Fibroblast of upper back skin (primary cell): ENCODE results near the gene MAP2K6.

Experiments used
- DNase-seq: peaks from one replicate; pipeline ENCODE4 v3.0.0-alpha.2; 2013

MAP2K6 gene

DNA sequence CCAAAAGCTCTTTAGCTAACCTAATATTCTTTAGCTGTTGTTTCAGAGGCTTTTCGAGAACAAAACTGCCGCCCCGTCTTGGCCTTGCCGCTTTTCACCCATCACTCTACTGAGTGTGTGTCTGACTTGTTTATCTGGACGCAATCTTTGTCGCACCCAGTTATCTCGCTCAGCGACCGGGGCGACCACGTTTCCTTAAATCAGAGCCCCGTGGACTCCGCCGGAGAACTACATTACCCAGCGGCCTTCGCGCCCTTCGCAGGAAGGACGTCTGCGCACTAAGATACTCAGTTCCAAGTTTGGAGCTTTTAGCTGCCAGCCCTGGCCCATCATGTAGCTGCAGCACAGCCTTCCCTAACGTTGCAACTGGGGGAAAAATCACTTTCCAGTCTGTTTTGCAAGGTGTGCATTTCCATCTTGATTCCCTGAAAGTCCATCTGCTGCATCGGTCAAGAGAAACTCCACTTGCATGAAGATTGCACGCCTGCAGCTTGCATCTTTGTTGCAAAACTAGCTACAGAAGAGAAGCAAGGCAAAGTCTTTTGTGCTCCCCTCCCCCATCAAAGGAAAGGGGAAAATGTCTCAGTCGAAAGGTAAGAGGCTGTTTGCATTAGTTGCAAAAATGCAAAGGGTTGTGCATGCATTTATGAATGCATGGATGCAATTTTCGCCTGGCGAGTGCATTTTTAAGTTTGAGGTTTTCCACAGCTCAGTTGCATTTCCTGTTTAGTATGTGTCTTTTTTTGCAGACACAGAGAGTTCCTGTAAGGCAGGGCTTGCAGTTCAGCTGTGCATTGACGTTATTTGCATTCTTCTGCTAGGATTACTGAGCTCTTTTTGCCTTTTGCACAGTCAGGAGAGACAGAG is at the start of gene MAP2K6:
MAP2K6 (plus strand) TSS at position 290 of the 867 bp plus-strand sequence; CDS start at position 578, 288 bp downstream.
- DNase-seq: peak; percentile 68

DNA sequence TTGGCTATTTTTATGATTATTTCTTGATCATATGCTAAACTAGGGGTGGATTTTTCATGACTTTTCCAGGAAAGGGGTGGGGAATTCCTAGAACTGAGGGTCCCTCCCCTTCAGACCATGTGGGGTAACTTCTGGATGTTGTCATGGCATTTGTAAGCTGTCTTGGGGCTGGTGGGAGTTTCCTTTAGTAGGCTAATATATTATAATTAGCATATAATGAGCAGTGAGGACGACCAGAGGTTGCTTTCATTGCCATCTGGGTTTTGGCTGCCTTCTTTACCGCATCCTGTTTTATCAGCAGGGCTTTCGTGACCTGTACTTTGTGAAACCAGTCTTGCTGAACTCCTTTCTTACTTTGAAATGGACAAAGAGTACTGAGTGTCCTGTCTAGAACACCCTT is 47.2 kb upstream of the MAP2K6 start:
- DNase-seq: no peak

DNA sequence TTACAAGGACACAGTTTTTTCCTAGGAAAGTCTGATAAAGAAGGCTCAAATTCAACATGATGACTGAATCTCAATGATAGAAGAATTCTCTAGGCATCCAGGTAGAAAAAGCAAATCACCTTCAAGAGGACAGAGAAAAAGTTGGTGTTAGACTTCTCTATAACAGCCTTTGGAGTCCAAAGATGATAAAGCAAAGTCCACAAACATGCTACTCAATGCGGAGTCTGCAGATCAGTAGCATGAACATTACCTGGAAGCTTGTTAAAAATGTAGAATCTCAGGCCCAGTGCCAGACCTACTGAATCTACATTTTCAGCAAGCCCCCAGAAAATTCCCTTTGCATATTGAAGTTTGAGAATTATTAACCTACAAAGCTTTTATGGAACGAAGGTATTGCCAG is 41.4 kb upstream of the MAP2K6 start:
- DNase-seq: no peak

DNA sequence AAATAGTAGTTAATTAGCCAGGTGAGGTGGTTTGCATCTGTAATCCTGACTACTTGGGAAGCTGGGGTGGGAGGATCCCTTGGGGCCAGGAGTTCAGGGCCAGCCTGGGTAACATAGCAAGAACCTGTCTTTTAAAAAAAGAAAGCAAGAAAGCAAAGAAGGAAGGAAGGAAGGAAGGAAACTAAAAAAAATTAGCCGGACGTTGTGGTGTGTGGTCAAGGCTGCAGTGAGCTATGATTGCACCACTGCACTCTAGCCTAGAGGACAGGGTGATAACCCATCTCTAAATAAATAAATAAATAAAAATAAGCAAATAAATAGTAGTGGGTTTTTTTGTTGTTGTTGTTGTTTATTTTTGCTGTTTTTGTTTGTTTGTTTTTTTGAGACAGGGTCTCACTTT is 39.3 kb upstream of the MAP2K6 start:
- no peak for DNase-seq

DNA sequence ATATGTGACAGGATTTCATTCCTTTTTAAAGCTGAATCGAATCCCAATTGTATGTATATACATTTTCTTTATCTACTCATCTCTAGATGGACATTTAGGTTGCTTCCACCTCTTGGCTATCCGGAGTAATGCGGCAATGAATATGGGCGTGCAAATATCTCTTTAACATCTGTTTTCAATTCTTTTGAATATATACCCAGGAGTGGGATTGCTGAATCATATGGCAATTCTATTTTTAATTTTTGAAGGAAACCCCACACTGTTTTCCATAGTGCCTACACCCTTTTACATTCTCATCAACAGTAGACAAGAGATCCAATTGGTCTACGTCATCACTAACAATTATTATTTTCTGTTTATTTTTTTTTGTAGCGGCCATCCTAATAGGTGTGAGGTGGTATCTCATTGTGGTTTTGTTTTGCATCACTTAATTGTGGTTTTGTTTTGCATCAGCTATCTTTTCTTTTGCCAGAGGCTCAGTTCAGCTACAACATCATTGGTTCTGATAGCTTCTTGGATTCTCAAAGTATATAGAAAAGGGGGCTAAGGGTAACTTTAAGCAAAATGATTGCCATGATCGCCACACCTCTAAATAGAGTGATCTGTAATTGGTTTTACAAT is 25.6 kb upstream of the MAP2K6 start:
- peak; percentile 75 for DNase-seq

DNA sequence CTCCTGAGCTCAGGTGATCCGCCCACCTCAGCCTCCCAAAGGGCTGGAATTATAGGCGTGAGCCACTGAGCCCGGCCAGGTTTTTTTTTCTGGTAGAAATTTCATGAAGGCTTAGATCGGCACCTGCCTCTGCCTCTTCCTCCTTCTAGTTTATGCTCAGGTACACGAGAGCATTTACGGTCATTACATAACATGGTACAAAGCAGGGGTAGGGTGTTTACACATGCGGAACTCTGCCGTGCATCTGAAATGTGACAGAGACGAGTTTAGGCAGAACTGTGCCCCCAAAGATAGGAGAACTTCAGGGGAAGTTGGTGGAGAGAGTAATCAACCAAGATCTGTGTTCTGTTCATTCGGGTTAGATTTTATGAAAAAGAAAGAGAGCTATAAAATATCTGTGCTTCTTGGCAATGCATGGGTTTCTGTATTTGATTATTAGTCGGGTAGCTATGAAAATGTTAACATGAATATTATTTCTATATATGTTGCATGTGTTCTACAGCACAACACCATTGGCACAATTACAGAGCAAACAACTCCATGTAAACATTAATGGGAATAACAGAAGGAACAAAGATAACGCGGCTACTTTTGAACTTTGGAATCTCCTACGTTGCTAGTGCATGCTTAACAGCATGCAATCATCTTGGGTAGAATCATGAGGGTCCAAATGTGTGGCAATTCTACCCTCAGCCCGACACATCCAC is 23.5 kb upstream of the MAP2K6 start:
- no peak for DNase-seq

DNA sequence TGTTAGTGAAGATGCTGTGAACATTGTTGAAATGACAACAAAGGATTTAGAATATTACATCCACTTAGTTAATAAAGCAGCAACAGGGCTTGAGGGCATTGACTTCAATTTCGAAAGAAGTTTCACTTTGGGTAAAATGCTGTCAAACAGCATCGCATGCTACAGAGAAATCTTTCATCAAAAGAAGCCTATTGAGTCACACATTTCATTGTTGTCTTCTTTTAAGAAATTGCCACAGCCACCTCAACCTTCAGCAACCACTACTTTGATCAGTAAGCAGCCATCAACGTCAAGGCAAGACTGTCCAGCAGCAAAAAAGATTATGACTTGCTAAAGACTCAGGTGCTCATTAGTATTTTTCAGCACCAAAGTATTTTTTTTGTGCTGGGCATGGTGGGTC is 13.2 kb upstream of the MAP2K6 start:
- DNase-seq: no peak

DNA sequence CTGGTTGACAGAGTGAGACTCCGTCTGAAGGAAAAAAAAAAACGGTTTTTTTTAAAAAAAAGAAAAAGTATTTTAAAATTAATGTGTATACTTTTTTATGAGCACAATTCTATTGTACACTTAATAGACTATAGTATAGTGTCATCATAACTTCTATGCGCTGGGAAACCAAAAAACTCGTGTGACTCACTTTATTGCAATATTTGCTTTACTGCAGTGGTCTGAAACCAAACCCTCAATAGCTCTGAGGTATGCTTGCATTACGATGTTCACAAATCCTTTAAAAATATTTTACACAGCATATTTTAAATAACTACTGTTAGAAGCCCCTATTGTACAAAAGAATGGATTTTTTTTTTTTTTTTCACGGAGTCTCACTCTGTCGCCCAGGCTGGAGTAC is 12.4 kb upstream of the MAP2K6 start:
- DNase-seq: peak; percentile 69

DNA sequence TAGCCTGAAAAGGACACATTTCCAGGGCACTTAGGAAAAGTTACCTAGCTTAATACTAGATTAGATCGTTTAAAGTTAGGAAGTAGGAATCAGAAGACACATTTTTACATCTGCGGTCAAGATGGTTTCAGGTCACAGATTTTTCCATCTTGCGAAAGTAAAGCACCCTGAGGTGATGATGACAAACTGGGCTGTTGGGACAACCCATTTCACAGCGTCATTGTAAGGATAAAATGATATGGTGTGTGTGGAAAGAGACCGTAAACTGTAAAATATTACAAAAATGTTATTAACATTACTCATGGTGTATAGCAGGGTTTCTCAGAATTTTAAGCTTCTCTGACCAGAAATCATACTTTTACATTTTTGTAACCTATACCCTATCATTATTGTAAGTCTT is 10.1 kb upstream of the MAP2K6 start:
- DNase-seq: peak; percentile 82

DNA sequence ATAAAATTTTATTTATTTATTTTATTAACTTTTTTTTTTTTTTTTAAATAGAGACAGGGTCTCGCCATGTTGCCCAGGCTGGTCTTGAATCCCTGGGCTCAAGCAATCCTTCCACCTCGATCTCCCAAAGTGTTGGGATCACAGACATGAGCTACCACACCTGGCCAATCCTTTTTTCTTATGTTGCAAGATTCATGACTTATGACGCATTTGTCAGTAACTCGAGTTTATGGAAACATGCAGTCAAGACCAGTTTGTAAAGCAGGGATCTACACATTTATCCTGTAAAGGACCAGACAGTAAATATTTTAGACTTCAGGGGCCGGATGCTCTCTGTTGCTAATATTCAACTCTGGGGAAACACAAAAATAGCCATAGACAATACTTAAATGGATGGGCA is 9.4 kb upstream of the MAP2K6 start:
- peak; percentile 27 for DNase-seq

DNA sequence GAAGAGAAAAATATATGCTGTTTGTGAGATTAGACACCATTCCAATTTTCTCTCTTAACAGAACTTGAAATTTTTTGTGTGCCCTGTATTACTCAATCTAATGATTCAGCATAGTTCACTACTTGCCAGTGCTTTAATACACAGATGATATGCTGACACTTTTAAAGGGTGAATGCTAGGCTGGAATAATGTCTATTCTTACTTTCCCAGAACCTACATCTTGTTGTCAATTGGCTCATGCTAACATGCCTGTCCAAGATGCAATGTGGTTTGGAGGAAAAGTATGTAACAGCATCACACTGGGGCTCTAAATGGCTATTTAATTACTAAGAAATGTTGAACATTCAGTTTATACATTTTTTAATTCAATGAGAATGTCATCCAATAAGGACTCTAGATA is 7.6 kb upstream of the MAP2K6 start:
- DNase-seq: peak; percentile 57

DNA sequence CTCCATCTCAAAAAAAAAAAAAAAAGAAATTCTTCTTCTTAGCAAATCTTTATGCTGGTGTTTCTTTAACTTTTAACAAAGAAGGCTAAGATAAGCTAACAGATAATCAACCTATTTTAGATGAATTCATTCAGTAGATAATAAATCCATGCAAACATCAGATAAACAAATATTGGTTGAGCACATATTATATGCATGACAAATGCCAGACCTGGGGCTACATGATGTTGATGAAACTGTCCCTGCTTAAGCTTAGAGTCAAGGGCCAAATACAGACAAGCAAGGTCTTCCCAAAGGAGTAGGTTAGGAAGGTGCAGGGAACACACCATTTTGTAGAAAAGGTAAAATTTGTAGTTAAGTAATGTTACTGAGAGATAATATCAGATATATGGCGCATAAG is 6.7 kb upstream of the MAP2K6 start:
- DNase-seq: no peak

DNA sequence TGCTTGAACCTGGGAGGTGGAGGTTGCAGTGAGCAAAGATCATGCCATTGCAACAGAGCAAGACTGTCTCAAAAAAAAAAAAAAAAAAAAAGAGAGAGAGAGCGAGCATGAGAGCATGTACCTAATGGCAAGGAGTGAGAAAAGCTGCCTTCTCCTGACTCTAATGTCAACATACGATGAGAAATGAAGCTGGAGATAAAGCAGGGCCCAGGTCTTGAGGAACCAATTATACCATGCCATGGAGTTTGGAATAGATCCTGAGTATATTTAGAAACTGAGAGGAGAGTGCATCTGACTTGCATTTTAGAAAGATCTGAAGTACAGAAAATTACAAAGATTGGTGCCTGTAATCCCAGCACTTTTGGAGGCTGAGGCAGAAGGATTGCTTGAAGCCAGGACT is 3.8 kb upstream of the MAP2K6 start:
- DNase-seq: no peak

DNA sequence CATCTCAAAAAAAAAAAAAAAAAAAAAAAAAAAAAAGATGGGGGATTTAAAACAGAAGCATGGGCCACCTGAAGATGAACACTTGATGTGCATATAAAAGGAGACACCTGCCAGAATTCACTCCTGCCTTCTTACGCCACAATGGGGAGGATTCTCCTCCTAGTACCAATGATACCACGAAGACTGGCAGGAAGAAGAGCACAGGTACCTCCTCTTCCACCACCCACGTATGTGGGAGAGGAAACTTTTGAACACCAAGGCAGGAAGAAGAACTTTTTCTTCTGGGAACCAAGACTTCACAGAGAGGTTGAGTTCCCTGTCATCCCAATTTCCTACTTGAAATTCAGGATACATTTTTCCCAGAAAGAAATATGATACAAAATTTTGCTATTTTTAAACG is 2.7 kb upstream of the MAP2K6 start:
- DNase-seq: no peak

DNA sequence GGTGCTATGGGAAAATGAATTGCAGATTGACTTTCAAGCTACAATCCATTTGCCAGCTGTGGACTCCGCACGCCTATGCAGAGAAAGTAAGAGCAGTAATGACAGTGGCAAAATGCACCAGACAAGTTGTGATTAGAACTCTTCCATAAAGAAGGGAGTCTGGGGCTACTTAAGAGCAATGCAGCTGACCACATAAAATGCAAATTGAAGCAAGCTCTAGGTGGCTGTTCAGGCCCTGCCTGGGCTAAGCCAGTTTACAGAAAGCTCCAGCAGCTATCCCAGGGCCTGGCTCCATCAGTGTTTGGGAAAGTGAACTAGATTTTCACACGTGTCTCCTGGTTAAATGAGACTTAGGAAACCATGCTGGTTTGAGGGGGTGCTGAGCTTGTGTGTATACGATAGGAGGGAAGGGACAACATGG is 2.2 kb upstream of the MAP2K6 start:
- DNase-seq: no peak

DNA sequence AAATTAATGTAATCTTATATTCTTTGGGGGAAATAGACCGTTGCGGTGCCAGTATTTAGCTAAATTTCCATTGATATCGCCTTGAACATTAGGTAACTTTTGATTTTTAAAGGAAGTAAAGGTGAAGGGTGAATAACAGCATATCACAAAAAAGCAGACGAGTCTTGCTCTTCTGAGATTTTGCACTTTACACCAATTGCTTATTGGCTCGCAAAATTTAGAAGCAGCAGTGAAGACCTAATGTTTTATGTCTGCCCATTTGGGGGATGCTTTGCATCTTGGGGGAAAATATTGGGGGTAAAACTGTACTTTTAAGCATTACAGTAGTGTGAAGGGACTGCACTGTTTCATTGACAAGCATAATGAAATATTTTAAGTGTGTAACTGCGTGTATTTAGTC is 934 bp downstream of the MAP2K6 start:
- no peak for DNase-seq

DNA sequence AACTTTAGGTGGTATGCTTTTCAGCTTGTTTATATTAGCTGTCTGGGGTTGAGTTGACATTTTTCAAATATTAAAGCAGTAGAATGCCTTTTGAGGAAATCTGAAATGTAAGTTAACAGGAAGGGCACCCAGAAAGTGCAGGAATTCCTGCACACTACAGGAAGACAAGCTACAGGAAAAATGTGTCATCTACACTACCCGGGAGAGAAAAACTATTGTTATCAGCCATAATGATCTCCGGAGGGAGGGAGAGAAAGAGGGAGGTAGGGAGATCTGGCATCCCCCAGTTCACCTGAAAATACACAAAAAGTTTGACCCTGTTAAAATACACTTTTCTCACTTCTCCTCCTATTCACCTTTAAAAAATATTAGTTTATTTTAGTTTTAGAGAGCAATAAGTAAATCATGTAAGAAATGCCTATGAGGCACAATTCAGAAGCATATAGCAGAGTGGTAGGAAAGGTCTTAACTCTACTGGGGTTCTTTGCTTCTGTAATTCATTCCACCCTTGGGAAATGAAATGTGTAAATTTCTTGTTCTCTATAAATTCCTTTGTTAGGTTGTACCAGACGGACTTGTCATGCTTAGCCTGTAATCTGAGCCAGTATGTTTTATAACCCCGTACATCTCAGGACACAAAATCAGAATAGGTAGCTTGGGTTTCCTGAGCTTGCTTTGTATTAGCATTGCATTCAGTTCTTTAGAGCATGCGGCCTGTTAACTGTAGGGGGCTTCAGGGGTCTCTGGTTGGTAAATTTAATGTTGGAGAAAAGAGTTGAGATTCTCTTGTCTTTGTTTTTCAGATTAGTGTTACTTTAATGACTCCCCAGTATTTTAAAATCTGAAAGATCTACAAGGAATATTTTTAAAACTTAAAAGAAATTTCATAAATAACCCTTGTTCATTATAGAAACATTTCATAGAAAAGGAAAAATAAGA is 3.3 kb downstream of the MAP2K6 start:
- peak; percentile 23 for DNase-seq

DNA sequence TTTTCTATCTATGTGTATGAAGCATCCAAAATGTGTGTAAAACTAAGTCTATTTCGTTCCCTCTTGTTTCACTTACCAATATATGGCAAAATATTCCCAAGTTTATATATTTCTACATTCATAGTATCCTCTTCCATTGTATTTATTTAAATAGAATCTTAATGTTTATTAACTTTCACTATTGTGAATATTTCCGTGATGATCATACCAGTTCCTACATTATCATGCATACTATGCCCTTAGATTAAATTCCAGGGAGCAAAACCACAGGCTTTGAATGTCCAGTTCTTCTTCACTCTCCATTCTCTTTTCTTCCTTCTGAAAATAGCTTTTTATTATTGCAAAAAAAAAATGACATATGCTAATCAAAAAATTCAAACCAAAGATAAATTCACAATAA is 4.0 kb downstream of the MAP2K6 start:
- DNase-seq: no peak

DNA sequence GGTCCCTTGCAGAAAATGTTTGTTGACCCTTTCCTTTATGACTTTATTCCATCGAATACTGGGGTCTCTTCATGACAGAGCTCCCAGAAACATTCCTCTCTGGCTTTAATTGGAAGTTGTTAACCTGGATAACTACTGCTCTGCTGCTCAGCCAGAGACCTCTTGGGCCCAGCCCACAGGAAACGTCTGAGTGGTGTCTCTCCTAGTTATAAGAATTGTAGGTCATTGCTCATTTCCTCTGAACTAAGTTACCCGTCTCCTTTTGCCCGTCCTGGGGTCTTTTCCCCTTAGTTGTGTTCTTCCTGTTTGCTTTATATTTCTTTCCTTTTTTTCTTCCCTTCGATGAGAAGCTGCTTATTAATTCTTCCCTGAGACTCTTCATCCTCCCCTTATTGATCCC is 9.0 kb downstream of the MAP2K6 start:
- DNase-seq: no peak

DNA sequence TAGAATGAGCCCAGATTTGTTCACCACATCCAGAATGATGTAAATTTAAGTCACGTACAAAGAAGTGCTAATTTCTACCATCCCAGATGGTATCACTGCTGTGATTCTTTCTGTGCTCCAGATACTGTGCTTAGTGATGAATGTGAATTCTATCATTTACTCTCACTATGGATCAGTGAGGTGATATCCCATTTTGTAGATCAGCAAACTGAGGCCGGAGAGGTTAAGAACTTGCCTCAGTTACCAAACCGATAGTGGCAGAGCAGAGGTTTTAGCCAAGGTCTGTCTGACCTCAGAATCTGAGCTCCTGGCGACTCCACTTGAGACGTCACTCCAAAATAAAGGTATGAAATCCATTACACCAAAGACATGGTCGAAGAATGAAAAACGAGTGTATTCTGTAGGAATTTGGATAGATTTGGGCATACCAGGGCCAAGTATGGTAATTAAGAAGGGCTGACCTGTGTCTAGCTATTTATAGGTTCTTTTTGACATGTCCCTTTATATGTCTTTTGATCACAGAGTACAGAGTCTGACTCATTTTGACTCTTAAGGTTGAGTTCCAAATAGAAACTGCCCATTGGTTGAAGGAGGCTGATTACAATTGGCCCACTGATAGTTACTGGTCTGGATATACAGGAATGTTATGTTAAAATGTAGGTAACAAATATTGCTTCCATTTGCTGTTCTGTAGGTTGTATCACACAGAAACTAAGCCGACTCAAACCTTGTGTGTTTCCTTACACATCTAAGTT is 10.0 kb downstream of the MAP2K6 start:
- no peak for DNase-seq

DNA sequence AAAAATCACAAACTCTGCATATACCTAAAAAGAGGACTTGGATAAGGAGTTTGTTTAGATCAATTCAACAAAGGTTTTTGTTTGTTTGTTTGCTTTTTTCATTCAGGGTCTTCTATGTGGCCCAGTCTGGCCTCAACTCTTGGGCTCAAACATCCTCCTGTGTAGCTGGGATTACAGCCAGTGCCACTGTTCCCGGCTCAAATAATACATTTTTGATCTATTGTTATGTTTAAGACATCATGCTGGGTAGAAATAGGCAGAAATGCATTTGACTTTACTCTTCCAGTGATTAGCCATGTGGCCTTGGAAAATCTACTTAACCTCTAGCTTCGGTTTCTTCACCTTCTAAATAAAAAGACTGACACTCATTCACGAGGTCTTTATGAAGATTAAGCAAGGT is 11.5 kb downstream of the MAP2K6 start:
- DNase-seq: no peak
